Stimulated activated naive CD4-positive, alpha-beta T cell (primary cell): ENCODE results near the gene FIBCD1.

Experiments
- DNase-seq, 6 experiments: peaks; one replicate each; lab custom pipeline; 2025; lab: John Stamatoyannopoulos, UW

Gene FIBCD1

GRCh38 chr9:130894546-130894945, 44.5 kb downstream of the FIBCD1 start:
- no peak for DNase-seq

GRCh38 chr9:130893341-130894101, 45.5 kb downstream of the FIBCD1 start:
- DNase-seq = no peak

GRCh38 chr9:130892477-130893304, 46.4 kb downstream of the FIBCD1 start:
- no peak for DNase-seq

GRCh38 chr9:130891688-130892476, 47.2 kb downstream of the FIBCD1 start:
- no peak for DNase-seq

- no peak for DNase-seq
Measured at GRCh38 chr9:130890870-130891687, 48.0 kb downstream of the FIBCD1 start.

- DNase-seq = no peak
Measured at GRCh38 chr9:130890124-130890523, 48.9 kb downstream of the FIBCD1 start.

GRCh38 chr9:130888146-130888885, 50.7 kb downstream of the FIBCD1 start:
- DNase-seq = no peak

DNA sequence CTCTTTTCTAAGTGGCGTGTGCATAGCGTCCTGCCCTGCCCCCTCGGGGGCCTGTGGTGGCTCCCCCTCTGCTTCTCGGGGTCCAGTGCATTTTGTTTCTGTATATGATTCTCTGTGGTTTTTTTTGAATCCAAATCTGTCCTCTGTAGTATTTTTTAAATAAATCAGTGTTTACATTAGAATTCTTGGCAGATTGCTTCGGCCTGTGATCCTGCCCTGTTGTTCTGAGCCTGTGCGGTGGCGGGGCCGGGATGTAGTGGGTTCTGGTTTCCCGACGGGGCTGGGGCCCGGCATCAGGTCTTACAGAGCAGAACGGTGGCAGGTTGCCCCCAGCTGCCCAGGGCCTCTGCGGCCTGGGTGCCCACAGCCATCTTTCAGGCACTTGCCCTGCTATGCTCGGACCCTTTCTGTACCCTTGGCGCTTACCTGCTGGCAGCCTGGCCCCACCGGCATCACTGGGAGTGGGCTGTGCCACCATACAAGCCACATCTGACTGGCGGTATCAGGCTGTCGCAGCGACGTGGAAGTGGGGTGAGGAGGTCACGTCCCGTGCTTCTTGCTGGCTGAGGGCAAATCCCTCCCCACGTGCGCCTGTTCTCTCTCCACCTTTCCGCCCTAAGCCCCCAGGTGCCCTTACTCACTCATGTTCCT, 51.4 kb downstream of the FIBCD1 start:
- no peak for DNase-seq

- no peak for DNase-seq
Measured at GRCh38 chr9:130886981-130887380, 52.1 kb downstream of the FIBCD1 start.

DNA sequence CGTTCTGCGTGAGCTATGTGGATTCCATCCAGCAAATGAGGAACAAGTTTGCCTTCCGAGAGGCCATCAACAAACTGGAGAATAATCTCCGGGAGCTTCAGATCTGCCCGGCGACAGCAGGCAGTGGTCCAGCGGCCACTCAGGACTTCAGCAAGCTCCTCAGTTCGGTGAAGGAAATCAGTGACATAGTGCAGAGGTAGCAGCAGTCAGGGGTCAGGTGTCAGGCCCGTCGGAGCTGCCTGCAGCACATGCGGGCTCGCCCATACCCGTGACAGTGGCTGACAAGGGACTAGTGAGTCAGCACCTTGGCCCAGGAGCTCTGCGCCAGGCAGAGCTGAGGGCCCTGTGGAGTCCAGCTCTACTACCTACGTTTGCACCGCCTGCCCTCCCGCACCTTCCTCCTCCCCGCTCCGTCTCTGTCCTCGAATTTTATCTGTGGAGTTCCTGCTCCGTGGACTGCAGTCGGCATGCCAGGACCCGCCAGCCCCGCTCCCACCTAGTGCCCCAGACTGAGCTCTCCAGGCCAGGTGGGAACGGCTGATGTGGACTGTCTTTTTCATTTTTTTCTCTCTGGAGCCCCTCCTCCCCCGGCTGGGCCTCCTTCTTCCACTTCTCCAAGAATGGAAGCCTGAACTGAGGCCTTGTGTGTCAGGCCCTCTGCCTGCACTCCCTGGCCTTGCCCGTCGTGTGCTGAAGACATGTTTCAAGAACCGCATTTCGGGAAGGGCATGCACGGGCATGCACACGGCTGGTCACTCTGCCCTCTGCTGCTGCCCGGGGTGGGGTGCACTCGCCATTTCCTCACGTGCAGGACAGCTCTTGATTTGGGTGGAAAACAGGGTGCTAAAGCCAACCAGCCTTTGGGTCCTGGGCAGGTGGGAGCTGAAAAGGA, 53.3 kb downstream of the FIBCD1 start:
- DNase-seq = no peak

GRCh38 chr9:130884542-130885483, 54.2 kb downstream of the FIBCD1 start:
- no peak for DNase-seq

- no peak for DNase-seq
Measured at GRCh38 chr9:130884111-130884531, 54.9 kb downstream of the FIBCD1 start.

GRCh38 chr9:130883479-130883878, 55.6 kb downstream of the FIBCD1 start:
- no peak for DNase-seq

- DNase-seq = no peak
Measured at GRCh38 chr9:130882696-130883225, 56.3 kb downstream of the FIBCD1 start.

DNA sequence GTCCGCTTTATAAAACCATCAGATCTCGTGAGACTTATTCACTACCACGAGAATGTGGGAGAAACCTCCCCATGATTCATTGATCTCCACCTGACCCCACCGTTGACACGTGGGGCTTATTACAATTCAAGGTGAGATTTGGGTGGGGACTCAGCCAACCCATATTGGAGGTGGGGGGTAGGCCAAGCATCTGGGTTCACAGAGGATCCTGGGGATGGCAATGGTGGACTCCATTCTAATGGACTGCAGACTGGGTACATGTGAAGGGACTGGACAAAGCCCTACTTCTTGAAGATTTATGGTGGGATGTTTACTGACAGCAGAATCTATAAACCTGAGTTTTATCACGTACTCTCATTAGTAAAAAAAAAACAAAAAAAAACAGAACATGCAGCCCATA, 57.5 kb downstream of the FIBCD1 start:
- DNase-seq = no peak

DNA sequence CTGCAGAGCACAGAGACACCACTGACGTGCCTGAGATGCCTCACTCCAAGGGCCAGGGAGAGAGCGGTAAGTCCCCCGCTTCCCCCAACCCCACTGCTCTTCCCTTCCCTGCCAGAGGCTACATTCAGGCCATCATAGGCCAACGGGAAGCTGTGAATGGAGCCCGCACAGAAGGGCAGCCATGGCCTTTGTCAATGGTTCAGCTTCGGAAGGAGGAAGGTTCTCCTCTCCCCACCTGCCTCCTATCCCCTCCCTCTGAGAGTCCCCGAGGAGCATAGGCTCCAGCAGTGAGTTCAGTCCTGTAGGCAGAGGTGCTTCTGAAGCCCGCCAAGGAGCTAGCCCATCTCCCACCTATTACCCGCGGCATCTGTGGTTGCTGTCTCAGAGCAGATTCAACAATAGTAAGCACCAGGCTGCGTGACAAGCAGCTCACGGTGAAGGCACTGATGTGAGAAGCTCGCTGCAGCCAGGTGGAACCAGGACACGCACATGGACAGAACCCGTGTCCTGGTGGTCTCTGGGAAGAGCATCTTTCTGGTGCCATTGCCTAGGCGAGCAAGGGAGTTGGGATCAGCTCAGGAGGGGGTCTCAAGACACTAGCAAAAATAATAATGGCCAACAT, 58.3 kb downstream of the FIBCD1 start:
- no peak for DNase-seq

GRCh38 chr9:130879863-130880411, 59.1 kb downstream of the FIBCD1 start:
- no peak for DNase-seq
